PC-9 (cell line): Measurements from ENCODE around the gene PEAK3. TPM values are rescaled to one million over a fixed set of nuclear protein-coding genes. Genes with fewer than 3 reads are reported as not detected.

Source experiments
- BruUV-seq: library from RNA; stranded (reverse); fragments of 400-500 nt; replicated peaks from 2 replicates; lab custom pipeline; 2021; lab: Mats Ljungman, UMichigan
- CTCF ChIA-PET: fragments of 300-600 bp; sonication (Branson Sonifier 250); formaldehyde crosslinking; loops from one replicate; lab custom pipeline; 2022; ENCODE audit warnings: antibody characterized with exemption; lab: Charles Lee
- POLR2A ChIA-PET: fragments of 300-600 bp; sonication (Branson Sonifier 250); formaldehyde crosslinking; loops from one replicate; lab custom pipeline; 2022; ENCODE audit warnings: antibody characterized with exemption; ENCODE audit not compliant: unreplicated experiment; lab: Charles Lee
- DNase-seq, 2 experiments: peaks; one replicate each; pipeline versions ENCODE4 v3.0.0 to v3.0.0-alpha.2; 2015 to 2022; ENCODE audit warnings: mixed read lengths in 1 of 2
- H2AFZ ChIP-seq: fragments of 200-600 bp; sonication (generic); 2 replicates; pipeline ENCODE4 v1.8.1; 2017; ENCODE audit warnings: antibody characterized with exemption
- H3F3A ChIP-seq: fragments of 200-600 bp; sonication (generic); 2 replicates; pipeline ENCODE4 v1.8.1; 2017; ENCODE audit warnings: antibody characterized with exemption, mild to moderate bottlenecking, low read depth; ENCODE audit not compliant: insufficient read depth
- H3K27ac ChIP-seq: fragments of 200-600 bp; sonication (generic); 2 replicates; pipeline ENCODE4 v1.6.1; 2016; ENCODE audit warnings: mixed run types
- H3K27me3 ChIP-seq: fragments of 200-600 bp; sonication (generic); 2 replicates; pipeline ENCODE4 v1.6.1; 2016; ENCODE audit warnings: low read depth, mixed run types; ENCODE audit not compliant: insufficient read depth
- H3K36me3 ChIP-seq: fragments of 200-600 bp; sonication (generic); 2 replicates; pipeline ENCODE4 v1.6.1; 2016; ENCODE audit warnings: low read depth, mixed run types
- H3K4me1 ChIP-seq: fragments of 200-600 bp; sonication (generic); replicated peaks from 2 replicates; pipeline ENCODE4 v1.6.1; 2016; ENCODE audit warnings: mixed run types; ENCODE audit not compliant: insufficient read depth
- H3K4me2 ChIP-seq: fragments of 200-600 bp; sonication (generic); 2 replicates; pipeline ENCODE4 v1.6.1; 2017; ENCODE audit warnings: mixed run types
- H3K4me3 ChIP-seq: fragments of 200-600 bp; sonication (generic); 2 replicates; pipeline ENCODE4 v1.6.1; 2016; ENCODE audit warnings: mixed run types
- H3K79me2 ChIP-seq: fragments of 200-600 bp; sonication (generic); 2 replicates; pipeline ENCODE4 v1.6.1; 2017; ENCODE audit warnings: low read depth, mixed run types
- H3K9me2 ChIP-seq: fragments of 200-600 bp; sonication (generic); 2 replicates; pipeline ENCODE4 v1.8.1; 2017; ENCODE audit warnings: mild to moderate bottlenecking; ENCODE audit not compliant: insufficient read depth
- H3K9me3 ChIP-seq: fragments of 200-600 bp; sonication (generic); 2 replicates; pipeline ENCODE4 v1.8.1; 2016; ENCODE audit warnings: low read depth; ENCODE audit not compliant: insufficient read depth
- H4K20me1 ChIP-seq: fragments of 200-600 bp; sonication (generic); 2 replicates; pipeline ENCODE4 v1.8.1; 2017; ENCODE audit not compliant: insufficient read depth
- EZH2 ChIP-seq: fragments of 200-600 bp; sonication (generic); IDR thresholded peaks from 2 replicates; pipeline ENCODE4 v1.8.0; 2017; ENCODE audit warnings: antibody characterized with exemption, low read depth
- intact Hi-C: fragments of 100-400 bp; cut with micrococcal nuclease; formaldehyde crosslinking; loops from one replicate; pipeline ENCODE4 v1.10.0; 2022; ENCODE audit not compliant: unreplicated experiment
- total RNA-seq: library from RNA; stranded (reverse); gene quantifications from 2 replicates; pipeline ENCODE4 v1.2.3, GENCODE V29; 2021
- TF ChIP-seq, protein P1 (sequence below): fragments of 200-600 bp; sonication (generic); conservative IDR thresholded peaks from 2 replicates; pipeline ENCODE4 v1.6.1; 2017; ENCODE audit warnings: mixed run types, antibody characterized with exemption, mild to moderate bottlenecking, moderate library complexity

Gene PEAK3
- total RNA-seq, 1 experiment from 2014 or later, result not detected

GRCh38 chr19:2255982-2256685, 25.8 kb downstream of the PEAK3 start, which contains the start of gene JSRP1:
Gene JSRP1 (minus strand): TSS chr19:2256417. CDS start chr19:2255314, 1,103 bp downstream.
- Histone ChIP-seq H2AFZ (no peak within 1 kb of the TSS), H3K27me3 (no peaks in the 10 kb centered on the region), H3K4me2 (no peak within 1 kb of the TSS), H3K4me1 (peaks cover 9% of the 10 kb centered on the region), H3K36me3 (no peaks in the 10 kb centered on the region), H3K9me3 (no peaks in the 10 kb centered on the region), H3F3A (peaks cover 12% of the 10 kb centered on the region), H3K27ac (no peak within 1 kb of the TSS), H3K9me2 (no peaks in the 10 kb centered on the region), H3K4me3 (no peak within 1 kb of the TSS), H3K79me2 (no peaks in the 10 kb centered on the region), H4K20me1 (no peaks in the 10 kb centered on the region)
- DNase-seq, result no peak
- intact Hi-C loops, result no loop called here
- no peak for TF ChIP-seq EZH2
- TF ChIP-seq, protein P1, sequence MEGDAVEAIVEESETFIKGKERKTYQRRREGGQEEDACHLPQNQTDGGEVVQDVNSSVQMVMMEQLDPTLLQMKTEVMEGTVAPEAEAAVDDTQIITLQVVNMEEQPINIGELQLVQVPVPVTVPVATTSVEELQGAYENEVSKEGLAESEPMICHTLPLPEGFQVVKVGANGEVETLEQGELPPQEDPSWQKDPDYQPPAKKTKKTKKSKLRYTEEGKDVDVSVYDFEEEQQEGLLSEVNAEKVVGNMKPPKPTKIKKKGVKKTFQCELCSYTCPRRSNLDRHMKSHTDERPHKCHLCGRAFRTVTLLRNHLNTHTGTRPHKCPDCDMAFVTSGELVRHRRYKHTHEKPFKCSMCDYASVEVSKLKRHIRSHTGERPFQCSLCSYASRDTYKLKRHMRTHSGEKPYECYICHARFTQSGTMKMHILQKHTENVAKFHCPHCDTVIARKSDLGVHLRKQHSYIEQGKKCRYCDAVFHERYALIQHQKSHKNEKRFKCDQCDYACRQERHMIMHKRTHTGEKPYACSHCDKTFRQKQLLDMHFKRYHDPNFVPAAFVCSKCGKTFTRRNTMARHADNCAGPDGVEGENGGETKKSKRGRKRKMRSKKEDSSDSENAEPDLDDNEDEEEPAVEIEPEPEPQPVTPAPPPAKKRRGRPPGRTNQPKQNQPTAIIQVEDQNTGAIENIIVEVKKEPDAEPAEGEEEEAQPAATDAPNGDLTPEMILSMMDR, result no peak
- ChIA-PET POLR2A (no interaction called here), CTCF (no interaction called here)
- no TSS peak for BruUV-seq

GRCh38 chr19:2255112-2255845, 26.7 kb downstream of the PEAK3 start:
- TF ChIP-seq, protein P1, result no peak
- TF ChIP-seq EZH2, result no peak
- ChIA-PET POLR2A (no interaction called here), CTCF (interaction anchor here (0.5 kb wide), 1 partner anchor 100 kb away, joined by 3 read pairs; no protein-coding TSS in a partner anchor)
- Histone ChIP-seq H3K27ac (no peak overlapping the region), H2AFZ (no peak overlapping the region), H3K9me2 (no peaks in the 10 kb centered on the region), H3F3A (peaks cover 8% of the 10 kb centered on the region; the same call in 1 of the 2 replicates), H3K27me3 (no peaks in the 10 kb centered on the region), H3K36me3 (no peaks in the 10 kb centered on the region), H3K79me2 (no peaks in the 10 kb centered on the region), H3K4me2 (no peak overlapping the region), H3K4me1 (peaks cover 9% of the 10 kb centered on the region), H3K9me3 (no peaks in the 10 kb centered on the region), H4K20me1 (no peaks in the 10 kb centered on the region), H3K4me3 (no peak overlapping the region)
- DNase-seq, result no peak
- no TSS peak for BruUV-seq
- intact Hi-C loops, result no loop called here

DNA sequence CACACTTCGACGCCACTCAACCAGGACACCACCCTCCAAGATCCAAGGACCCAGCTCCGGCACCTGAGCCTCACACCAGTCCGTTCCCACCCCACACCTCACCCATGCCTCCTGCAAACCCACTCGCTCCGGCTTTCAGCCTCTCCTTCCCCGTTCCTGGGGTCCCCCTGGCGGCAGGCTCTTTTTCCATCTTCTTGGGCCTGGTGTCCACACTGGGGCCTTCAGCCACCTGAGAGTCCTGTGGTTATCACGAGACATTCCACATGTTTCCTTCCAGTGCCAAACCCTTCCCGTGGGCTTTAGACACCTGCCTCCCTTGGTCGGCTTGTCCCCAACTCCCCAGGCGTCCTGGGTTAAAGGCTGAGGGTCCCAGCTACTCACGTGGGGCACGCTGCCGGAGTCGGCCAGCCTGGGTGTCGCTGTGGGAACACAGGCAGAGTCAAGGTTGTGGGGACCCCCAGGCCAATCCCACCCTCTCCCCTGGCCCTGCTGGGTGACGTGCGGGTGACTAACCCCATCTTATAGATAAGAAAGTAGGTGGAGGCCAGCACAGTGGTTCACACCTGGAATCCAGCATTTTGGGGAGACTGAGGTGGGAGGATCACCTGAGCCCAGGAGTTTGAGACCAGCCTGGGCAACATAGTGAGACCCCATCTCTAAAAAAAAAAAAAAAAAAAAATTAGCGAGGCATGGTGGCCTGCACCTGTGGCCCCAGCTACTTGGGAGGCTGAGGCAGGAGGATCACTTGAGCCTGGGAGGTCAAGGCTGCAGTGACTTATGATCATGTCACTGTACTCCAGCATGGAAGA, 27.7 kb downstream of the PEAK3 start:
- no peak overlapping the region for H2AFZ ChIP-seq
- H3K4me2 ChIP-seq, result no peak overlapping the region
- ChIA-PET CTCF (interaction anchor here (0.5 kb wide), 1 partner anchor 99 kb away, joined by 3 read pairs; no protein-coding TSS in a partner anchor), POLR2A (no interaction called here)
- no peak for TF ChIP-seq EZH2
- TF ChIP-seq, protein P1, result no peak
- no peaks in the 10 kb centered on the region for H3K27me3 ChIP-seq
- H3K27ac ChIP-seq, result no peak overlapping the region
- no peaks in the 10 kb centered on the region for H3K9me3 ChIP-seq
- H3K4me3 ChIP-seq, result no peak overlapping the region
- no peaks in the 10 kb centered on the region for H3K36me3 ChIP-seq
- no peak for DNase-seq
- H3F3A ChIP-seq, result no peaks in the 10 kb centered on the region
- no TSS peak for BruUV-seq
- no peaks in the 10 kb centered on the region for H4K20me1 ChIP-seq
- H3K9me2 ChIP-seq, result no peaks in the 10 kb centered on the region
- H3K79me2 ChIP-seq, result no peaks in the 10 kb centered on the region
- no peaks in the 10 kb centered on the region for H3K4me1 ChIP-seq
- intact Hi-C loops, result no loop called here
